Measurements from ENCODE around the gene DEXI. TPM values are rescaled to one million over a fixed set of nuclear protein-coding genes. Genes with fewer than 3 reads are reported as not detected.
A peak's percentile ranks its signal among the peaks of the same experiment; 100 is the strongest.
"Not testable (repeated sequence)": the region's sequence is repeated elsewhere in the genome, so short reads cannot be mapped to it uniquely, and the experiment has no call there.

The DEXI gene
- total and polyA plus RNA-seq, 9 of the 15 experiments (the other 6 are each of a cell fraction or from before 2014, with no cell fraction given), result 2.9 to 40.1 (median 22.0) TPM

DNA sequence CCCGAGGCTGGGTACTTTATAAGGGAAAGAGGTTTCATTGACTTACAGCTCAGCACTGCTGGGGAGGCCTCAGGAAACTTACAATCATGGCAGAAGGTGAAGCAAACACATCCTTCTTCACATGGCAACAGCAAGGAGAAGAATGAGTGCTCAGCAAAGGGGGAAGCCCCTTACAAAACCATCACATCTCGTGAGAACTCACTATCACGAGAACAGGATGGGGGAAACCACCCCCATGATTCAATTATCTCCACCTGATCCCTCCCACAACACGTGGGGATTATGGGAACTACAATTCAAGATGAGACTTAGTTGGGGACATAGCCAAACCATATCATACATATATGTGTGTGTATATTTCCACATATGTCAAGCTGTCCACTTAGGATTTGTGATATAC lies 24.3 kb upstream of the DEXI start:
- POLR2A ChIA-PET; intact Hi-C loops (cut with micrococcal nuclease); ATAC-seq; H3K79me2 ChIP-seq (ENCODE audit: control insufficient read depth, insufficient read depth, low read length); H3K9me3 ChIP-seq (replicated peaks; ENCODE audit: control insufficient read depth, insufficient read depth, low read depth, low read length); H2AFZ ChIP-seq (ENCODE audit: low read depth, low read length); H3K27ac ChIP-seq (ENCODE audit: extremely low read depth, low read depth, low read length); H3K27me3 ChIP-seq (ENCODE audit: control insufficient read depth in 2 of 2, insufficient read depth in 2 of 2, low read length in 2 of 2); BruUV-seq (replicated peaks); DNase-seq (ENCODE audit: extremely low read depth in 1 of 4, low spot score in 3 of 4); H3K4me3 ChIP-seq; H3K9me1 ChIP-seq (ENCODE audit: control insufficient read depth, insufficient read depth, low read length); FAIRE-seq; CTCF ChIA-PET (ENCODE audit: low intra/inter-chr PET ratio); H3K9ac ChIP-seq (ENCODE audit: insufficient read depth in 1 of 2, low read depth in 2 of 2, low read length in 2 of 2); H4K20me1 ChIP-seq (replicated peaks; ENCODE audit: control insufficient read depth, insufficient read depth, low read length): not testable (repeated sequence)
- Histone ChIP-seq H3K36me3 (ENCODE audit: control insufficient read depth, insufficient read depth, low read length) (peaks cover 55% of the 10 kb centered on the region), H3K4me2 (ENCODE audit: insufficient read depth, low read length) (peak overlapping the region; percentile 51; the same call in 1 of the 2 replicates), H3K4me1 (replicated peaks in 1 of 2; ENCODE audit: control insufficient read depth in 2 of 2, insufficient read depth in 2 of 2, low read length in 2 of 2) (peaks cover 17 to 18% of the 10 kb centered on the region in 2 experiments)
- in situ Hi-C loops (cut with MboI), result loop anchor here (5.0 to 25.0 kb wide), 3 partner anchors 396 to 696 kb away; partner anchors contain the start of gene SNN
- WGBS (ENCODE audit: insufficient coverage, low coverage, missing lambda C conversion rate), result 15% methylated on average over 4 of the region's 4 CpGs
- TF ChIP-seq, protein P1, sequence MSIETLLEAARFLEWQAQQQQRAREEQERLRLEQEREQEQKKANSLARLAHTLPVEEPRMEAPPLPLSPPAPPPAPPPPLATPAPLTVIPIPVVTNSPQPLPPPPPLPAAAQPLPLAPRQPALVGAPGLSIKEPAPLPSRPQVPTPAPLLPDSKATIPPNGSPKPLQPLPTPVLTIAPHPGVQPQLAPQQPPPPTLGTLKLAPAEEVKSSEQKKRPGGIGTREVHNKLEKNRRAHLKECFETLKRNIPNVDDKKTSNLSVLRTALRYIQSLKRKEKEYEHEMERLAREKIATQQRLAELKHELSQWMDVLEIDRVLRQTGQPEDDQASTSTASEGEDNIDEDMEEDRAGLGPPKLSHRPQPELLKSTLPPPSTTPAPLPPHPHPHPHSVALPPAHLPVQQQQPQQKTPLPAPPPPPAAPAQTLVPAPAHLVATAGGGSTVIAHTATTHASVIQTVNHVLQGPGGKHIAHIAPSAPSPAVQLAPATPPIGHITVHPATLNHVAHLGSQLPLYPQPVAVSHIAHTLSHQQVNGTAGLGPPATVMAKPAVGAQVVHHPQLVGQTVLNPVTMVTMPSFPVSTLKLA (conservative IDR thresholded peaks at IDR 0.05), result 0 out of 4 replicates have a peak, but pooled peaks of 1 of the 2 experiments have one; percentile 14
- TF ChIP-seq ZNF584 (CRISPR knock-in tag; IDR thresholded peaks at IDR 0.05; ENCODE audit: low read depth) (0 out of 2 replicates have a peak, but pooled peaks have one; percentile 29), CHD2 (IDR thresholded peaks at IDR 0.05; ENCODE audit: low read depth, low read length) (peak; percentile 61; the same call in 1 of the 2 replicates)
- TF ChIP-seq, protein P2, sequence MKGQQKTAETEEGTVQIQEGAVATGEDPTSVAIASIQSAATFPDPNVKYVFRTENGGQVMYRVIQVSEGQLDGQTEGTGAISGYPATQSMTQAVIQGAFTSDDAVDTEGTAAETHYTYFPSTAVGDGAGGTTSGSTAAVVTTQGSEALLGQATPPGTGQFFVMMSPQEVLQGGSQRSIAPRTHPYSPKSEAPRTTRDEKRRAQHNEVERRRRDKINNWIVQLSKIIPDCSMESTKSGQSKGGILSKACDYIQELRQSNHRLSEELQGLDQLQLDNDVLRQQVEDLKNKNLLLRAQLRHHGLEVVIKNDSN (CRISPR knock-in tag; IDR thresholded peaks at IDR 0.05), result peak; percentile 28; the same call in 1 of the 2 replicates

Data from K562 (cell line).